ENCODE results near the gene FDCSP. TPM values are rescaled to one million over a fixed set of nuclear protein-coding genes. Genes with fewer than 3 reads are reported as not detected.
"Not testable (repeated sequence)": the region's sequence is repeated elsewhere in the genome, so short reads cannot be mapped to it uniquely, and the experiment has no call there.

Gene FDCSP
- total and polyA plus RNA-seq, 2 of the 8 experiments (the other 6 are each of a cell fraction or from before 2014, with no cell fraction given) = not detected

GRCh38 chr4:70212752-70213151 is 13.2 kb upstream of the FDCSP start:
- H4K20me1 ChIP-seq (replicated peaks in 1 of 2; ENCODE audit: control insufficient read depth in 1 of 2, insufficient read depth in 2 of 2, low read length in 2 of 2); H3K79me1 ChIP-seq (ENCODE audit: low read depth, low read length); H4K5ac ChIP-seq (ENCODE audit: insufficient read length, low read depth, low read length); POLR2A ChIA-PET (ENCODE audit: partially characterized antibody); H3K79me2 ChIP-seq (ENCODE audit: control insufficient read depth in 1 of 2, insufficient read depth in 2 of 2, low read length in 2 of 2); H2BK15ac ChIP-seq (ENCODE audit: low read length); FAIRE-seq; H2BK20ac ChIP-seq (ENCODE audit: low read length); H3K18ac ChIP-seq (ENCODE audit: extremely low read depth, low read length); H3K27me3 ChIP-seq (replicated peaks in 1 of 4; ENCODE audit: control insufficient read depth in 3 of 4, extremely low read depth in 1 of 4, insufficient read depth in 3 of 4, low read length in 3 of 4); H2BK5ac ChIP-seq (ENCODE audit: low read depth, low read length); H3K23me2 ChIP-seq (ENCODE audit: low read depth, low read length); H2BK120ac ChIP-seq (replicated peaks; ENCODE audit: low read depth, low read length); H3K14ac ChIP-seq (ENCODE audit: insufficient read length); H4K8ac ChIP-seq (ENCODE audit: extremely low read depth, insufficient read depth, low read length); H4K91ac ChIP-seq (replicated peaks; ENCODE audit: insufficient read length, low read length); H3K9ac ChIP-seq (replicated peaks in 1 of 4; ENCODE audit: extremely low read depth in 1 of 4, low read depth in 3 of 4, low read length in 3 of 4); H3K56ac ChIP-seq (replicated peaks; ENCODE audit: insufficient read length, low read depth, low read length); H3K4me2 ChIP-seq (ENCODE audit: insufficient read depth in 1 of 2, low read depth in 2 of 2, low read length in 2 of 2); H2AK5ac ChIP-seq (ENCODE audit: low read depth, low read length); H2BK12ac ChIP-seq (ENCODE audit: low read depth, low read length); H3K4me3 ChIP-seq (ENCODE audit: extremely low read depth in 1 of 4, insufficient read depth in 2 of 4, low read depth in 3 of 4, low read length in 4 of 4); H3K4me1 ChIP-seq (replicated peaks in 1 of 4; ENCODE audit: control insufficient read depth in 3 of 4, insufficient read depth in 4 of 4, low read length in 3 of 4); H3K4ac ChIP-seq (replicated peaks; ENCODE audit: insufficient read length, low read depth, low read length); H3K9me3 ChIP-seq (ENCODE audit: insufficient read depth in 2 of 2, low read depth in 1 of 2, low read length in 1 of 2); H3K23ac ChIP-seq (ENCODE audit: insufficient read length); DNase-seq (ENCODE audit: low read depth in 1 of 2, low spot score in 2 of 2); H3K27ac ChIP-seq (ENCODE audit: low read depth, low read length); H3K36me3 ChIP-seq (ENCODE audit: control insufficient read depth in 2 of 4, insufficient read depth in 4 of 4, low read length in 3 of 4): not testable (repeated sequence)
- peak overlapping the region; percentile 82; the same call in 1 of the 2 replicates for H2AFZ ChIP-seq (ENCODE audit: low read length)
- 78% methylated on average over 4 of the region's 4 CpGs; no CpG with 5 or more reads in 1 of the 2 experiments for WGBS, 2 experiments (ENCODE audit: extremely low coverage in 1 of 2, insufficient coverage in 1 of 2, insufficient read length in 1 of 2, insufficient replicate concordance in 2 of 2, low coverage in 1 of 2, low lambda C conversion rate in 2 of 2, missing lambda C conversion rate in 1 of 2)
- CTCF ChIA-PET (ENCODE audit: partially characterized antibody) = interaction anchor here (0.7 to 1.5 kb wide), 3 partner anchors 316 to 347 kb away, joined by 3 to 4 read pairs (median 4); no protein-coding TSS in a partner anchor

- H3K4ac ChIP-seq (replicated peaks; ENCODE audit: insufficient read length, low read depth, low read length); H2BK20ac ChIP-seq (ENCODE audit: low read length); H3K27me3 ChIP-seq (replicated peaks in 1 of 4; ENCODE audit: control insufficient read depth in 3 of 4, extremely low read depth in 1 of 4, insufficient read depth in 3 of 4, low read length in 3 of 4); H2BK15ac ChIP-seq (ENCODE audit: low read length); H3K4me3 ChIP-seq (ENCODE audit: extremely low read depth in 1 of 4, insufficient read depth in 2 of 4, low read depth in 3 of 4, low read length in 4 of 4); DNase-seq (ENCODE audit: low read depth in 1 of 2, low spot score in 2 of 2); H3K79me2 ChIP-seq (ENCODE audit: control insufficient read depth in 1 of 2, insufficient read depth in 2 of 2, low read length in 2 of 2); H4K5ac ChIP-seq (ENCODE audit: insufficient read length, low read depth, low read length); CTCF ChIA-PET (ENCODE audit: partially characterized antibody); H3K23me2 ChIP-seq (ENCODE audit: low read depth, low read length); H3K4me1 ChIP-seq (replicated peaks in 1 of 4; ENCODE audit: control insufficient read depth in 3 of 4, insufficient read depth in 4 of 4, low read length in 3 of 4); H3K79me1 ChIP-seq (ENCODE audit: low read depth, low read length); H4K20me1 ChIP-seq (replicated peaks in 1 of 2; ENCODE audit: control insufficient read depth in 1 of 2, insufficient read depth in 2 of 2, low read length in 2 of 2); H3K4me2 ChIP-seq (ENCODE audit: insufficient read depth in 1 of 2, low read depth in 2 of 2, low read length in 2 of 2); H2BK120ac ChIP-seq (replicated peaks; ENCODE audit: low read depth, low read length); H2BK5ac ChIP-seq (ENCODE audit: low read depth, low read length); H2AK5ac ChIP-seq (ENCODE audit: low read depth, low read length); H3K9ac ChIP-seq (replicated peaks in 1 of 4; ENCODE audit: extremely low read depth in 1 of 4, low read depth in 3 of 4, low read length in 3 of 4); H2BK12ac ChIP-seq (ENCODE audit: low read depth, low read length); H4K91ac ChIP-seq (replicated peaks; ENCODE audit: insufficient read length, low read length); H3K27ac ChIP-seq (ENCODE audit: low read depth, low read length); H3K14ac ChIP-seq (ENCODE audit: insufficient read length); H2AFZ ChIP-seq (ENCODE audit: low read length); H3K9me3 ChIP-seq (ENCODE audit: insufficient read depth in 2 of 2, low read depth in 1 of 2, low read length in 1 of 2); H3K36me3 ChIP-seq (ENCODE audit: control insufficient read depth in 2 of 4, insufficient read depth in 4 of 4, low read length in 3 of 4); H3K56ac ChIP-seq (replicated peaks; ENCODE audit: insufficient read length, low read depth, low read length); H3K18ac ChIP-seq (ENCODE audit: extremely low read depth, low read length); H4K8ac ChIP-seq (ENCODE audit: extremely low read depth, insufficient read depth, low read length); POLR2A ChIA-PET (ENCODE audit: partially characterized antibody); H3K23ac ChIP-seq (ENCODE audit: insufficient read length): not testable (repeated sequence)
- FAIRE-seq = peak; percentile 81
Measured at GRCh38 chr4:70216109-70216508, 9.8 kb upstream of the FDCSP start.
